Liver (tissue), 9 donors: ENCODE data around the gene NDST1. TPM values are rescaled to one million over a fixed set of nuclear protein-coding genes. Genes with fewer than 3 reads are reported as not detected.

Experiments used
- DNase-seq: peaks from one replicate; pipeline ENCODE4 v3.0.0-alpha.2; 2017; ENCODE audit warnings: low spot score
- H3K27ac ChIP-seq, 2 donors: one replicate each; pipeline ENCODE4 v1.7.0; 2013; ENCODE audit warnings: inconsistent platforms in 2 of 2, low read length in 2 of 2, control low read depth in 1 of 2, low read depth in 1 of 2, mild to moderate bottlenecking in 1 of 2
- H3K27me3 ChIP-seq, 4 donors: one replicate each; pipeline versions ENCODE4 v1.6.1 to v1.7.0; 2013; ENCODE audit warnings: low read length in 3 of 4, inconsistent platforms in 1 of 4, mild to moderate bottlenecking in 1 of 4, moderate library complexity in 1 of 4; ENCODE audit not compliant: control insufficient read depth in 4 of 4, insufficient read depth in 4 of 4
- H3K36me3 ChIP-seq, 4 donors: one replicate each; pipeline versions ENCODE4 v1.6.1 to v1.7.0; 2013; ENCODE audit warnings: low read length in 3 of 4, mild to moderate bottlenecking in 3 of 4, low read depth in 1 of 4, moderate library complexity in 1 of 4; ENCODE audit not compliant: control insufficient read depth in 4 of 4, insufficient read depth in 3 of 4
- H3K4me1 ChIP-seq, 4 donors: one replicate each; pipeline versions ENCODE4 v1.6.1 to v1.7.0; 2013; ENCODE audit warnings: low read length in 3 of 4, mild to moderate bottlenecking in 3 of 4, moderate library complexity in 1 of 4; ENCODE audit not compliant: control insufficient read depth in 4 of 4, insufficient read depth in 4 of 4
- H3K4me3 ChIP-seq, 3 donors: one replicate each; pipeline versions ENCODE4 v1.6.1 to v1.7.0; 2013; ENCODE audit warnings: low read length in 3 of 3, control low read depth in 1 of 3, low read depth in 1 of 3, mild to moderate bottlenecking in 1 of 3
- H3K9ac ChIP-seq, 2 donors: one replicate each; pipeline ENCODE4 v1.7.0; 2013; ENCODE audit warnings: low read length in 2 of 2, mild to moderate bottlenecking in 2 of 2, moderate library complexity in 2 of 2, control low read depth in 1 of 2, low read depth in 1 of 2
- H3K9me3 ChIP-seq, 4 donors: one replicate each; pipeline versions ENCODE4 v1.6.1 to v1.7.0; 2013; ENCODE audit warnings: low read length in 3 of 4; ENCODE audit not compliant: control insufficient read depth in 4 of 4
- EGR1 ChIP-seq, 2 donors: IDR thresholded peaks; 2 replicates each; pipeline ENCODE4 v1.6.1; 2016 to 2018; ENCODE audit warnings: antibody characterized with exemption in 2 of 2, low read depth in 2 of 2
- FOXA1 ChIP-seq: IDR thresholded peaks from 2 replicates; pipeline ENCODE4 v1.6.1; 2016; ENCODE audit warnings: antibody characterized with exemption
- FOXA2 ChIP-seq: IDR thresholded peaks from 2 replicates; pipeline ENCODE4 v1.6.1; 2016; ENCODE audit warnings: antibody characterized with exemption
- GABPA ChIP-seq, 2 donors: IDR thresholded peaks in 1 of 2; conservative IDR thresholded peaks in 1 of 2; 2 replicates each; pipeline ENCODE4 v1.6.1; 2016; ENCODE audit warnings: antibody characterized with exemption in 2 of 2, mild to moderate bottlenecking in 1 of 2, moderate library complexity in 1 of 2
- HNF4A ChIP-seq, 2 donors: conservative IDR thresholded peaks; 2 replicates each; pipeline ENCODE4 v1.6.1; 2016; ENCODE audit warnings: antibody characterized with exemption in 2 of 2, mild to moderate bottlenecking in 2 of 2
- HNF4G ChIP-seq: IDR thresholded peaks from 2 replicates; pipeline ENCODE4 v1.6.1; 2016; ENCODE audit warnings: antibody characterized with exemption
- JUND ChIP-seq, 2 donors: IDR thresholded peaks; 2 replicates each; pipeline ENCODE4 v1.6.1; 2016; ENCODE audit warnings: antibody characterized with exemption in 2 of 2
- NR2F2 ChIP-seq: IDR thresholded peaks from 2 replicates; pipeline ENCODE4 v1.6.1; 2016; ENCODE audit warnings: antibody characterized with exemption
- RAD21 ChIP-seq, 2 donors: IDR thresholded peaks; 2 replicates each; pipeline ENCODE4 v1.6.1; 2016; ENCODE audit warnings: antibody characterized with exemption in 2 of 2, mild to moderate bottlenecking in 2 of 2
- RXRA ChIP-seq, 2 donors: IDR thresholded peaks; 2 replicates each; pipeline ENCODE4 v1.6.1; 2017 to 2018; ENCODE audit warnings: antibody characterized with exemption in 2 of 2, mild to moderate bottlenecking in 1 of 2
- SP1 ChIP-seq: IDR thresholded peaks from 2 replicates; pipeline ENCODE4 v1.6.1; 2018; ENCODE audit warnings: antibody characterized with exemption, mild to moderate bottlenecking
- TAF1 ChIP-seq: conservative IDR thresholded peaks from 2 replicates; pipeline ENCODE4 v1.6.1; 2016; ENCODE audit warnings: antibody characterized with exemption, mild to moderate bottlenecking
- YY1 ChIP-seq: IDR thresholded peaks from 2 replicates; pipeline ENCODE4 v1.6.1; 2016; ENCODE audit warnings: antibody characterized with exemption, mild to moderate bottlenecking
- WGBS: extraction: QIAGEN DNeasy Blood & Tissue Kit; methylation state at CpG from one replicate; pipeline ENCODE4 v1.1.7; 2013; 5-methylcytosine and 5-hydroxymethylcytosine counted together
- polyA plus RNA-seq, 2 donors: library from polyadenylated mRNA; stranded (reverse) in 1 of 2; unstranded in 1 of 2; fragments of 200-250 nt in 1 of 2; fragments of >200 nt in 1 of 2; fragmentation: Nextera tagmentation in 1 of 2; extraction: Ambion mirVana in 1 of 2; gene quantifications; one replicate each; pipeline versions ENCODE4 v1.2.1 to v1.2.3, GENCODE V29; 2013 to 2015
- total RNA-seq, 2 donors: library from RNA; depleted of rRNA; stranded (reverse); fragments of >200 nt; gene quantifications; one replicate each; pipeline ENCODE4 v1.2.3, GENCODE V29; 2014
- TF ChIP-seq, protein P1 (sequence below): IDR thresholded peaks from 2 replicates; pipeline ENCODE4 v1.6.1; 2016; ENCODE audit warnings: antibody characterized with exemption
- TF ChIP-seq, protein P2 (sequence below): IDR thresholded peaks from 2 replicates; pipeline ENCODE4 v1.6.1; 2016; ENCODE audit warnings: antibody characterized with exemption
- TF ChIP-seq, protein P3 (sequence below): IDR thresholded peaks from 2 replicates; pipeline ENCODE4 v1.6.1; 2016; ENCODE audit warnings: antibody characterized with exemption
- TF ChIP-seq, protein P4 (sequence below): IDR thresholded peaks from 2 replicates; pipeline ENCODE4 v1.6.1; 2016; ENCODE audit warnings: antibody characterized with exemption, mild to moderate bottlenecking
- TF ChIP-seq, protein P5 (sequence below): fragments of 150-350 bp; IDR thresholded peaks from 2 replicates; pipeline ENCODE4 v1.5.1; 2017; ENCODE audit warnings: improper control_type of control experiment, low read depth, low read length; ENCODE audit not compliant: missing input control
- donor health status: healthy.
- donor health status: healthy.
- donor health status: healthy.
- donor health status: healthy.
- donor health status: healthy.

NDST1 gene
- total and polyA plus RNA-seq, 4 donors: 10.3 to 103 (median 39.0) TPM

DNA sequence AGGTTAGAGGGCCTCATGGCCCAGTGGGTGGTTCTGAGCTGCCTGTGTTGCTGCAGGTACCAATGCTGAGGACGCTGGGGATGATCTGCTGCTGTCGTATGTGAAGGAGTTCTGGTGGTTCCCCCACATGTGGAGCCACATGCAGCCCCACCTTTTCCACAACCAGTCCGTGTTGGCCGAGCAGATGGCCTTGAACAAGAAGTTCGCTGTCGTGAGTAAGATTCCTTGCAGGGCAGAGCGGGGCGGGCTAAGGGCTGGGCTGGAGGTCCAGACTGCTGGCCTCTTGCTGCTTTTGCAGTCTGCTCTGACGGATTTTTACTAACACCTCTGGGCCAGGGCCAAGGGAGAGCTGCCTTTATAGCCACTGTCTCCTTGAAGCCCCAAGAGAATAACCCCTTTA, 26.9 kb downstream of the NDST1 start (continued):
- TF ChIP-seq EGR1 (IDR thresholded peaks at IDR 0.05; ENCODE audit: low read depth in 2 of 2) (no peak), SP1 (no peak), HNF4G (no peak), GABPA (IDR thresholded peaks at IDR 0.05 in 1 of 2, conservative IDR thresholded peaks at IDR 0.05 in 1 of 2) (no peak), FOXA2 (no peak), HNF4A (conservative IDR thresholded peaks at IDR 0.05) (no peak)
- TF ChIP-seq, protein P1, sequence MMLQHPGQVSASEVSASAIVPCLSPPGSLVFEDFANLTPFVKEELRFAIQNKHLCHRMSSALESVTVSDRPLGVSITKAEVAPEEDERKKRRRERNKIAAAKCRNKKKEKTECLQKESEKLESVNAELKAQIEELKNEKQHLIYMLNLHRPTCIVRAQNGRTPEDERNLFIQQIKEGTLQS: no peak

DNA sequence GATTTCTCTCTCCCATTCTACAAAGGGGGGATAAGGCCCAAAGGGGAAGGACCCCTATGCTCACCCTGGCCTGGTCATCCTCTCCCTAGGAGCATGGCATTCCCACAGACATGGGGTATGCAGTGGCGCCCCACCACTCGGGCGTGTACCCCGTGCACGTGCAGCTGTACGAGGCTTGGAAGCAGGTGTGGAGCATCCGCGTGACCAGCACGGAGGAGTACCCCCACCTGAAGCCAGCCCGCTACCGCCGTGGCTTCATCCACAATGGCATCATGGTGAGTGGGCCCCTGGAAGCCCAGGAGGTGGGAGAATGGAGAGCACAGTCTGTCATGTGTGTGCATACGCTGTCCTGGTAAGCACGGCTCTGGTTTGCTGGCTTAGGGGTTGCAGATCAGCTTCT, 27.7 kb downstream of the NDST1 start:
- Histone ChIP-seq H3K9ac (no peak overlapping the region), H3K27ac (no peak overlapping the region), H3K4me3 (no peak overlapping the region), H3K27me3 (no peaks in the 10 kb centered on the region), H3K36me3 (peaks cover 27 to 62% (median 54%) of the 10 kb centered on the region in 4 donors), H3K9me3 (no peaks in the 10 kb centered on the region), H3K4me1 (peaks cover 9 to 51% (median 29%) of the 10 kb centered on the region in 4 donors)
- TF ChIP-seq HNF4A (conservative IDR thresholded peaks at IDR 0.05): no peak
- TF ChIP-seq RAD21 (IDR thresholded peaks at IDR 0.05): no peak
- TF ChIP-seq, protein P2, sequence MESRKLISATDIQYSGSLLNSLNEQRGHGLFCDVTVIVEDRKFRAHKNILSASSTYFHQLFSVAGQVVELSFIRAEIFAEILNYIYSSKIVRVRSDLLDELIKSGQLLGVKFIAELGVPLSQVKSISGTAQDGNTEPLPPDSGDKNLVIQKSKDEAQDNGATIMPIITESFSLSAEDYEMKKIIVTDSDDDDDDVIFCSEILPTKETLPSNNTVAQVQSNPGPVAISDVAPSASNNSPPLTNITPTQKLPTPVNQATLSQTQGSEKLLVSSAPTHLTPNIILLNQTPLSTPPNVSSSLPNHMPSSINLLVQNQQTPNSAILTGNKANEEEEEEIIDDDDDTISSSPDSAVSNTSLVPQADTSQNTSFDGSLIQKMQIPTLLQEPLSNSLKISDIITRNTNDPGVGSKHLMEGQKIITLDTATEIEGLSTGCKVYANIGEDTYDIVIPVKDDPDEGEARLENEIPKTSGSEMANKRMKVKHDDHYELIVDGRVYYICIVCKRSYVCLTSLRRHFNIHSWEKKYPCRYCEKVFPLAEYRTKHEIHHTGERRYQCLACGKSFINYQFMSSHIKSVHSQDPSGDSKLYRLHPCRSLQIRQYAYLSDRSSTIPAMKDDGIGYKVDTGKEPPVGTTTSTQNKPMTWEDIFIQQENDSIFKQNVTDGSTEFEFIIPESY: no peak
- no peak for TF ChIP-seq GABPA (IDR thresholded peaks at IDR 0.05 in 1 of 2, conservative IDR thresholded peaks at IDR 0.05 in 1 of 2)
- TF ChIP-seq RXRA (IDR thresholded peaks at IDR 0.05): no peak
- no peak for TF ChIP-seq EGR1 (IDR thresholded peaks at IDR 0.05; ENCODE audit: low read depth in 2 of 2)
- TF ChIP-seq JUND (IDR thresholded peaks at IDR 0.05): no peak
- no peak for TF ChIP-seq FOXA1
- no peak for TF ChIP-seq HNF4G
- TF ChIP-seq, protein P3, sequence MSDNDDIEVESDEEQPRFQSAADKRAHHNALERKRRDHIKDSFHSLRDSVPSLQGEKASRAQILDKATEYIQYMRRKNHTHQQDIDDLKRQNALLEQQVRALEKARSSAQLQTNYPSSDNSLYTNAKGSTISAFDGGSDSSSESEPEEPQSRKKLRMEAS: no peak
- TF ChIP-seq, protein P1: no peak
- no peak for TF ChIP-seq SP1
- no peak for TF ChIP-seq YY1
- no peak for TF ChIP-seq TAF1
- TF ChIP-seq, protein P4, sequence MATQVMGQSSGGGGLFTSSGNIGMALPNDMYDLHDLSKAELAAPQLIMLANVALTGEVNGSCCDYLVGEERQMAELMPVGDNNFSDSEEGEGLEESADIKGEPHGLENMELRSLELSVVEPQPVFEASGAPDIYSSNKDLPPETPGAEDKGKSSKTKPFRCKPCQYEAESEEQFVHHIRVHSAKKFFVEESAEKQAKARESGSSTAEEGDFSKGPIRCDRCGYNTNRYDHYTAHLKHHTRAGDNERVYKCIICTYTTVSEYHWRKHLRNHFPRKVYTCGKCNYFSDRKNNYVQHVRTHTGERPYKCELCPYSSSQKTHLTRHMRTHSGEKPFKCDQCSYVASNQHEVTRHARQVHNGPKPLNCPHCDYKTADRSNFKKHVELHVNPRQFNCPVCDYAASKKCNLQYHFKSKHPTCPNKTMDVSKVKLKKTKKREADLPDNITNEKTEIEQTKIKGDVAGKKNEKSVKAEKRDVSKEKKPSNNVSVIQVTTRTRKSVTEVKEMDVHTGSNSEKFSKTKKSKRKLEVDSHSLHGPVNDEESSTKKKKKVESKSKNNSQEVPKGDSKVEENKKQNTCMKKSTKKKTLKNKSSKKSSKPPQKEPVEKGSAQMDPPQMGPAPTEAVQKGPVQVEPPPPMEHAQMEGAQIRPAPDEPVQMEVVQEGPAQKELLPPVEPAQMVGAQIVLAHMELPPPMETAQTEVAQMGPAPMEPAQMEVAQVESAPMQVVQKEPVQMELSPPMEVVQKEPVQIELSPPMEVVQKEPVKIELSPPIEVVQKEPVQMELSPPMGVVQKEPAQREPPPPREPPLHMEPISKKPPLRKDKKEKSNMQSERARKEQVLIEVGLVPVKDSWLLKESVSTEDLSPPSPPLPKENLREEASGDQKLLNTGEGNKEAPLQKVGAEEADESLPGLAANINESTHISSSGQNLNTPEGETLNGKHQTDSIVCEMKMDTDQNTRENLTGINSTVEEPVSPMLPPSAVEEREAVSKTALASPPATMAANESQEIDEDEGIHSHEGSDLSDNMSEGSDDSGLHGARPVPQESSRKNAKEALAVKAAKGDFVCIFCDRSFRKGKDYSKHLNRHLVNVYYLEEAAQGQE: no peak
- TF ChIP-seq NR2F2: no peak
- TF ChIP-seq, protein P5, sequence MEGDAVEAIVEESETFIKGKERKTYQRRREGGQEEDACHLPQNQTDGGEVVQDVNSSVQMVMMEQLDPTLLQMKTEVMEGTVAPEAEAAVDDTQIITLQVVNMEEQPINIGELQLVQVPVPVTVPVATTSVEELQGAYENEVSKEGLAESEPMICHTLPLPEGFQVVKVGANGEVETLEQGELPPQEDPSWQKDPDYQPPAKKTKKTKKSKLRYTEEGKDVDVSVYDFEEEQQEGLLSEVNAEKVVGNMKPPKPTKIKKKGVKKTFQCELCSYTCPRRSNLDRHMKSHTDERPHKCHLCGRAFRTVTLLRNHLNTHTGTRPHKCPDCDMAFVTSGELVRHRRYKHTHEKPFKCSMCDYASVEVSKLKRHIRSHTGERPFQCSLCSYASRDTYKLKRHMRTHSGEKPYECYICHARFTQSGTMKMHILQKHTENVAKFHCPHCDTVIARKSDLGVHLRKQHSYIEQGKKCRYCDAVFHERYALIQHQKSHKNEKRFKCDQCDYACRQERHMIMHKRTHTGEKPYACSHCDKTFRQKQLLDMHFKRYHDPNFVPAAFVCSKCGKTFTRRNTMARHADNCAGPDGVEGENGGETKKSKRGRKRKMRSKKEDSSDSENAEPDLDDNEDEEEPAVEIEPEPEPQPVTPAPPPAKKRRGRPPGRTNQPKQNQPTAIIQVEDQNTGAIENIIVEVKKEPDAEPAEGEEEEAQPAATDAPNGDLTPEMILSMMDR: no peak
- no peak for TF ChIP-seq FOXA2
- DNase-seq: no peak
- 95% methylated on average over 14 of the region's 14 CpGs for WGBS
